NCI-H524 treated with DMSO at 0.1 percent for 48 hours (cell line): Measurements from ENCODE around the gene MACF1.
"Not testable (repeated sequence)": the region's sequence is repeated elsewhere in the genome, so short reads cannot be mapped to it uniquely, and the experiment has no call there.

Experiments
- DNase-seq: peaks from one replicate; lab custom pipeline; 2025; lab: John Stamatoyannopoulos, UW

Gene MACF1

DNA sequence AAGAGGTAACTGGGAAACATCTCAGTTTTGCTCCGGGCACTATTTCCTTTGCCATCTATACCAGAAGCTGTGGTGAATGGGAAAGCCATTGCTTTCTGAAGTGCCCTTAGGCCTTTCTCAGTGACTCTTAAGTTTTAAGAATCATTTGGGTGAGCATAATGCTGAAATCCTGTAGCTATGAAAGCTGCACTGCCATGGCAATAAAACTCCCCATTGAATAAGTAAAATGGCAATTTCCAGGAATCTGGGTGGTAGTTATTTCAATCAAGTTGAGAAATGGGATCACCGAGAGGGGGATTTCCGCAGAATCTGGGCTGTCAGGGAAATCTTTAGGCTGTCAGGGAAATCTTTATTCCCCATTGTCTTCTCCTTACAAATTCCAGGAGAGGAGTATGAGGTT is 26.8 kb upstream of the MACF1 start:
- no peak for DNase-seq

- DNase-seq: no peak
Measured at GRCh38 chr1:39178541-39179431, 25.7 kb upstream of the MACF1 start.

GRCh38 chr1:39181311-39181710 is 23.2 kb upstream of the MACF1 start:
- no peak for DNase-seq

DNA sequence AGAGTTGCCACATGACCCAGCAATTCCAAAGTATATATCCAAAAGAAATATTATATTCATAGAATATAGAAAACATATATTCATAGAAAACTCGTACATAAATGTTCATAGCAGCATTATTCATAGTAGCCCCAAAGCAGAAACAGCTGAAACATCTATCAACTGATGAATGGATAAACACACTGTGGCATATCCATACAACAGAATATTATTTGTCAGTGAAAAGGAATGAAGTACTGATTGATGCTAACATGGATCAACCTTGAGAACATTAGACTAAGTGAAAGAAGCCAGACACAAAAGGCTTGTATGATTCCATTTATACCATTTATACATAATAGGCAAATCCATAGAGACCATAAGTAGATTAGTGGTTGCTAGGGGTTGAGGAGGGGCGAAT is 21.7 kb upstream of the MACF1 start:
- no peak for DNase-seq

DNA sequence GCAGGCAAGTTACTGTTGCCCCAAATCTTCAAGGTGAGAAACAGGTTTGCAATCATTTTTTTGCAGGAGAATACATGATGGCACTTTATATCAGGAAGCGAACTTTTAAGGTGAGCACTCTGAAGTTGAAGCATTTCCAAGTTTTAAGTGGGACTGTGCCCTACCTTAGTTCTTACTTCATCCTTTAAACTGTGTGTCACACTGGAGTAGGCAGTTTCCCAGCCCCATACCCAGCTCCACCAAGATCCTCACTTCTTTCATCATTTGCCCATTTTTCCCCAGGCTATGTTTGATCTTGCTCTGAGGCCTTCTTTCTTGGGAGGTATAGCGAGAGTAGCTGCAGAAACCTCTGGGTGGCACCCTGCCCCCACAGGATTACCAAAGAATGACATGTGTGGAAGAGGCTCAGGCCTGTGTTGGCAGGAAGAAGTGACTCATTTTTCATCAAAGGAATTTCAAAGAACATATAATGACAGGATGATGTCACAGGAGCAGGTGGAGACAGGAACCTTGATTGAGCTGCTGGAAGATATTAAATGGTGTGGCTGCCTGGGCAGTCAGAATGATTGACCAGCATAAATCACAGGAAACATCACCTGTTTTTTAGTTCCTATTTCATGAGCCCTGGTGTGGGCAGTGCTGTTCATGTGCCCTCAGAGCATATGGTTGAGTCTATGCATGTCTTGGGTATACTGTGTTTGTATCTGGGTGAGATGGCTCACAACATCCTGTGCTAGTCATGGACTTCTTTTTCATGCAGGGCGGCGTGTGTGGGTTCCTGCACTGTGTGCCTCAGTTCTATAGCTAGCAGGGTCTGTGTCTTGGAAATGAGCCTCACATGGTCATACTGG is 20.8 kb upstream of the MACF1 start:
- no peak for DNase-seq

DNA sequence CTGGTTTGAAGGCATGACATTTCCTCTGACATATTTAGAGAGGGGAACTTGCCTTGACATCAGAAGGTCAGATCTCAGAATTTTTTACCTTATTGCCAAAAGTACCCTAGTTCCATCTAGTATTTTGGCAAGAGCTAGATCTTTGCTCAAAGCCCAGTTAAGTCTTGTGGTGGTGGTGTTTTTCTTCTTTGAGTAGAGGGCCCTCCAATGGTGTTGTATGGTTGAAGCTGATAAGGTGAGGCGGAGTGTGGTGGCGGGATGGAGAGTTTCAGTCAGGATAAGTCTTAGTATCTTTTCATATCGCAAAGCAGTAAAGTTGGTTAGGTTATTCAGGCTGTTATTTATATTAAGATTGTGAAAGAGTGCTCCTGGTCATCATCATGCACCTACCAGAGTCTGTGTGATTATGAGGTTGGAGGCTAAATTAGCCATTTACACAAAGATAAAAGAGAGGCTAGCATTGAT is 20.1 kb upstream of the MACF1 start:
- DNase-seq: no peak

DNA sequence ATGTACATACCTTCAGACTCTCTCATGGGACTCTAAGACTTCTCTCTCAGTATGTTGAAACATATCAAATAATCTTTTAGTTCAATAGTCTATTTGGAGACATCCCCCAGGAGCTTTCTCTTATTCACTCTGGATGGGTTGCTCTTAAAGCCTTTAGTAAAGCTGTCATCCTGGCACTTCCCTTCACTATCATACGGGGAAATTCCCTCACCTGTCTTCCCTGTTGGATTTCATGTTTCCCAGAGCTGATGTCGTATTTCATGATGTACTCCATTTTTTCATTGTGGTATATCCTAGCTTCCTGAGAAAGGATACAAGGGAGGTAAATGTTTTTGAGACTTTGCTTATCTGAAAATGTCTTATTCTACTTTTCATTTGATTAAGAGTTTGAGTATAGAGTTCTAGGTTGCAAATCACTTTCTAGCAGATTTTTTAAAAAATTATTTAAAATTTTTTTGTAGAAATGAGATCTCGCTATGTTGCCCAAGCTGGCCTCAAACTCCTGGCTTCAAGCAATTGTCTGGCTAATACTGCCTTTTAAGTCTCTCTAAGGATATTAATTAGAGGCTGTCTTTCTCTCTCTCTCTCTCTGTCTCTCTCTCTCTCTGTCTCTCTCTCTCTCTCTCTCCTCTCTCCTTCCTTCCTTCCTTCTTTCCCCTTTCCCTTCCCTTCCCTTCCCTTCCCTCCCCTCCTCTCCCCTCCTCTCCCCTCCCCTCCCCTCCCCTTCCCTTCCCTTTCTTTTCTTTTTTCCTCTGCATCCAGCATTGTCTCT is 17.0 kb upstream of the MACF1 start:
- no peak for DNase-seq

DNA sequence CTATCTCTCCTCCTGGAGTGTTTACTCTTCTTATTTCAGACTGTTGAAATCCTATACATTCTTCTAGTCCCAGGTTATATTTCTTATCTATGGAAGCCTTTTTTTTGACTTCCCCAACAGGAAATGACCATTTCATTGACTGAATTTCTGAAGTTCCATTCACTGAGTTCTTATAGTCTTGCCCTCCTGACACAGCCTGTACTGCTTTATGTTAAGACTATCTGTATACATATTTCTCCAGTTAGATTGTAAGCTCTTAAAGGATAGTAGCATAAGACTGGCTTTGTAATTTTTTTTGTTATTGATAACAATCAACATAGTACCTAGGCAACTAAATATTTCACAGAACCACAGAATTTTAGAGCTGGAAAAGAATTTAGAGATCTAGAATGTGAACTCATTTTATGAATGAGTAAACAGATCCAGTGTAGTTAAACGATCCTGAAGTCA is 14.9 kb upstream of the MACF1 start:
- no peak for DNase-seq

GRCh38 chr1:39190096-39190495 is 14.4 kb upstream of the MACF1 start:
- no peak for DNase-seq

DNA sequence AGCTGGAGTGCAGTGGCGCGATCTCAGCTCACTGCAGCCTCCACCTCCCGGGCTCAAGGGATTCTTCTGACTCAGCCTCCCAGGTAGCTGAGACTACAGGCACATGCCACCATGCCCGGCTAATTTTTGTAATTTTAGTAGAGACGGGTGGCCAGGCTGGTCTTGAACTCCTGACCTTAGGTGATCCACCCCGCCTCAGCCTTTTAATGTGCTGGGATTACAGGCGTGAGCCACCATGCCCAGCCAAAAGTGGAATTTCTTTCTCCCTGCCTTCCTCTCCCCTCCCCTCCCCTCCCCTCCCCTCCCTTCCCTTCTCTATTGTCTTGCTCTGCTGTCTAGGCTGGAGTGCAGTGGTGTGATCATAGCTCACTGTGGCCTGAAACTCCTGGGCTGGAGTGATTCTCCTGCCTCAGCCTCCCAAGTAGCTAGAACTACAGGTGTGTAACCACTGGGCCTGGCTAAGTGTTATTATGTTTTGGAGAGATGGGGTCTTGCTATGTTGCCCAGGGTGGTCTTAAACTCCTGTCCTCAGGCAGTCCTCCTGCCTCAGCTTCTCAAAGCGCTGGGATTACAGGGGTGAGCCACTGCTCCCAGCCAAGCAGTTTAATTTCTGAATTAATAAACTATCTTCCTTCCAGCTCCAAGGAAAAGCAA is 10.0 kb upstream of the MACF1 start:
- DNase-seq: no peak

GRCh38 chr1:39195166-39196111 is 9.1 kb upstream of the MACF1 start:
- DNase-seq: no peak

- no peak for DNase-seq
Measured at GRCh38 chr1:39196244-39197215, 8.0 kb upstream of the MACF1 start.

DNA sequence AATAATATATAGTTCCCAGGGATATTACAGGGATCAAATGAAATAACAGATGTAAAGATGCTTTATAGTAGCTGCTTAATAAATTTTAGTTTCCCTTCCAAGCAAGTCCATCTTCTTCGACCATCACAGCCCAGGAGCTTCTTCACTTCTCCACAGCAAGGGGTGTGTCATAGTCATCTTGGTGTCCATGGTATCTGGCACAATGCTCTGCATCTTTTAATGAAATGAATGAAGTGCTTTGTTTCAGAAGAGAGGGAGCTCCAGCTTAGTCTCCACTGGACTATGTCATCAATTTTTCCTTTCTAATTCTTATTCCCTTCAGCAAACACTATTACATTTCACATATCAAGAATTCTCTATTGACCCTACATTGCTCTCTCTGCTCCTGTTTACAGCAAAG is 4.9 kb upstream of the MACF1 start:
- no peak for DNase-seq

DNA sequence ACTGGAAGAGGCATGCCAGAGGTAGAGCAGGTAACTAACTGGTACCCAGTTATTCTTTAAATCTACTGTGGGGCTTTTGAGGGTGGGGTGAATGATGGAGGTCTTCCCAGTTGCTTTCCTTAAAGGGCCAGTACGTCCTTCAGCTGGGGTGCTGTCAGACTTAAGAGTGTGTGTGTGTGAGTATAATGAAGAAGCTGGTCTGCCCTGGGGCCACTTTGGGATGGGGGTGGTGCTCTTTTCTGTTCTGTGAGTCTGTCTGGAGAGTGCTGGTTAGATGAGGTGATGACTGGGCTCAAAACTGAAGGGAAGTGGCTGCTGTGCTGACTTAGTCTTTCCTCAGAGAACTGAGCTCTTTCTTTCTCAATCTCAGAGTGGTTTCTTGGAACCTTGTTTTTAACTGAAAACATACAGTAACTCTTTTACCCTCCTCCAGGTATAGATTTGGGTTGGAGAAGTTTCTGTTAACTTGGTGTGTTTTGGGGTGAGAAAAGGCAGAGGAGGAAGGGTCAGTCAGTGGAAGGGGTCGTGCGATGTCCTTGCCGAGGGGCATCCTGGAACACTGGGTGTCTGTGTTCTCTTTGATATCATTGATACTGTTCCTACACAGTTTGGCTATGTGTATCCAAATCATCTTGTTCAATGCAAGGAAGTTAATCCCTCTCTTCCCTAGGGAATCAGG is 746 bp downstream of the MACF1 start:
- DNase-seq: no peak

DNA sequence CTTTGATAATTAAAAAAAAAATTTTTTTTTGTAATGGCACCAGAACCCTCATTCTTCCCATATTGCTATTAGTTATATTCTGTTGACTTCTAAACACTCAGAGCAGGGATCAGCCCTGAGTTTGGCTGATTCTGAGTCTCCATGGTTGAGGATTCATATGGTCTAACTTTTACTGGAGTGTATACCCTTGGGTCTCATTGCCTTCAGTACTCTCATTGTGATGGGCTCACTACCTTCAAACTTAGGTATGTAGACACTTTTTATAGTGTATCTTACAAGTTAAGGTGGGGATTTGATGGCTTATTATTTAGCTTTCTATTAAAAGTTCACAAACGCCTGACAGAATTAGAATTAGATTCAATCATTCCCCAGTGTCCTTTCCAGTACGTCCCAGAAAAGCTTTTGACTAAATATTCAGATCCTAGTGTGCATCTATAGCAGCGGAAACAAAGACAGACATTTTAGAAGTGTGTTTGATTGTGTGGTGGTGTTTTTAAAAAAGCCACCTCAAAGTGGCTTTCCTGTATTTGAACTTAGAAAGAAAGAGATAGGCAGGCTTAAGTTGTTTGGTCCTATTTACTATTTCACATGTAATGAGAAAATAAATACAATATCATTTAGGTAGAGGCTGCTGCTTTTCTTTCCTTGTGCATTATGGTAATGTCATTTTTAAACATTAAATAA is 1.4 kb downstream of the MACF1 start:
- no peak for DNase-seq

DNA sequence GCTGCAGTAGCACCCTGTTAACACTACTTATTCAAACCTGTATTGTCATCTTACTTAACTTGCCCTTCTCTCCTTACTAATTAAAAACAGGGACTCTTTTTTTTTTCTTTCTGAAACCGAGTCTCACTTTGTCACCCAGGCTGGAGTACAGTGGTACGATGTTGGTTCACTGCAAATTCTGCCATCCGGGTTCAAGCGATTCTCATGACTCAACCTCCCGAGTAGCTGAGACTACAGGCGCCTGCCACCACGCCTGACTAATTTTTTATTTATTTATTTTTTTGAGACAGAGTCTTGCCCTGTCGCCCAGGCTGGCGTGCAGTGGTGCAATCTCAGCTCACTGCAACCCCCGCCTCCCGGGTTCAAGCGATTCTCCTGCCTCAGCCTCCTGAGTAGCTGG is 3.9 kb downstream of the MACF1 start:
- not testable (repeated sequence) for DNase-seq

GRCh38 chr1:39210649-39211048 is 6.2 kb downstream of the MACF1 start:
- DNase-seq: no peak

- no peak for DNase-seq
Measured at GRCh38 chr1:39212499-39212898, 8.0 kb downstream of the MACF1 start.
